ENCODE data around the gene OR6N1.

The OR6N1 gene

DNA sequence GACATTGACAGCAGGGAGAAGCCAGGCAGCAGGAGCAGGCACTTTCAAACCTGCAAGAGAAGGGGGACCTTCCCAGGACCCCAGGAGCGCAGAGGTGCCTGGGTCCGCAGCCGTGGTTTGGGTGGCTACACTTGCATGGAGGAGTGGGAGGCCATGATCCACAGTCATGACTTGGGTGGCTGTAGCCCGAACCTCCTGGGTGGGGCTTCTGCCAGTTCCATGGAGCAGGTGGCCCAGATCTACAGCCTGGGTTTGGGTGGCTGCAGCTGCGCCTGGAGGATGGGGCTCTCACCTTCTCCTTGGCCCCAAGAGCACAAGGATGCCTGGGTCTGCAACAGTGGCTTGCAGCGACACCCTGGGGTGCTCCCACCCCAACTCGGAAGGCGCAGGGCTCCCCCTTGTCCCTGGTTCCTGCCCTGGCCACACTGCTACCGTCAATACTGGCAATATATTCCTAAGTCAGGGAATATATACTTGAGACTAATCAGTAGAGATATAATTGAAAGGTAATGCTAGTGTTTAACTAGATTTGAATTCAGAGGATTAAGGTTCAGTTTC, 19.8 kb downstream of the OR6N1 start:
- Histone ChIP-seq H3K36me3 (ENCODE audit: insufficient read depth) (no peaks in the 10 kb centered on the region), H3K27me3 (ENCODE audit: insufficient read depth, low read depth) (no peaks in the 10 kb centered on the region), H3K27ac (no peak overlapping the region), H3K4me3 (IDR thresholded peaks at IDR 0.05; ENCODE audit: insufficient read depth, low read depth, low read length) (no peak overlapping the region), H3K4me1 (ENCODE audit: low read depth, poor library complexity, severe bottlenecking) (no peaks in the 10 kb centered on the region), H3K4me2 (no peak overlapping the region), H2AFZ (ENCODE audit: low read depth) (no peak overlapping the region), H4K20me1 (ENCODE audit: insufficient read depth) (no peaks in the 10 kb centered on the region), H3K79me2 (ENCODE audit: insufficient read depth, low read depth) (no peaks in the 10 kb centered on the region), H3K9ac (no peak overlapping the region)
- TF ChIP-seq, protein P1, sequence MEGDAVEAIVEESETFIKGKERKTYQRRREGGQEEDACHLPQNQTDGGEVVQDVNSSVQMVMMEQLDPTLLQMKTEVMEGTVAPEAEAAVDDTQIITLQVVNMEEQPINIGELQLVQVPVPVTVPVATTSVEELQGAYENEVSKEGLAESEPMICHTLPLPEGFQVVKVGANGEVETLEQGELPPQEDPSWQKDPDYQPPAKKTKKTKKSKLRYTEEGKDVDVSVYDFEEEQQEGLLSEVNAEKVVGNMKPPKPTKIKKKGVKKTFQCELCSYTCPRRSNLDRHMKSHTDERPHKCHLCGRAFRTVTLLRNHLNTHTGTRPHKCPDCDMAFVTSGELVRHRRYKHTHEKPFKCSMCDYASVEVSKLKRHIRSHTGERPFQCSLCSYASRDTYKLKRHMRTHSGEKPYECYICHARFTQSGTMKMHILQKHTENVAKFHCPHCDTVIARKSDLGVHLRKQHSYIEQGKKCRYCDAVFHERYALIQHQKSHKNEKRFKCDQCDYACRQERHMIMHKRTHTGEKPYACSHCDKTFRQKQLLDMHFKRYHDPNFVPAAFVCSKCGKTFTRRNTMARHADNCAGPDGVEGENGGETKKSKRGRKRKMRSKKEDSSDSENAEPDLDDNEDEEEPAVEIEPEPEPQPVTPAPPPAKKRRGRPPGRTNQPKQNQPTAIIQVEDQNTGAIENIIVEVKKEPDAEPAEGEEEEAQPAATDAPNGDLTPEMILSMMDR (conservative IDR thresholded peaks at IDR 0.05; ENCODE audit: low read depth, low read length), result no peak

DNA sequence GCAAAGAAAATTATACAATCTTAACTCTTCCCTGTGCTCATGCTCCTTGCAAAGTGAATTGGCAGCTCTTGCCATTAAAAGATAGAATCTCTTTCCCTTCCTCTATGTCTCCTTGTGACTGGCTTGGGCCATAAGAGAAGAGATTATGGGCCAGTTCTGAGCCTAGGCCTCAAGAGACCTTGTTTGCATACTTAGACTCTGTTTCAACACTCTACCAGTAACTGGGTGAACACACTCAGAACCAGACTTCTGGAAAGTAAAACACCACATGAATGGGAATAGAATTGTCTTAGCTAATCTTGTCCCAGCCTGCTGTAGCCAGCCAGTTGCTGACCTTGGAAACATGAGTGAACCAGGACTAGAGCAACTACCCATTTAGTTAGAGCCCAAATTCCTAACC, 36.1 kb downstream of the OR6N1 start:
- no peak overlapping the region for H3K9ac ChIP-seq
- no peaks in the 10 kb centered on the region for H3K27me3 ChIP-seq (ENCODE audit: insufficient read depth, low read depth)
- TF ChIP-seq, protein P1 (conservative IDR thresholded peaks at IDR 0.05; ENCODE audit: low read depth, low read length), result no peak
- H4K20me1 ChIP-seq (ENCODE audit: insufficient read depth), result no peaks in the 10 kb centered on the region
- H3K4me1 ChIP-seq (ENCODE audit: low read depth, poor library complexity, severe bottlenecking), result no peaks in the 10 kb centered on the region
- H2AFZ ChIP-seq (ENCODE audit: low read depth), result no peak overlapping the region
- no peaks in the 10 kb centered on the region for H3K36me3 ChIP-seq (ENCODE audit: insufficient read depth)
- no peak overlapping the region for H3K4me2 ChIP-seq
- no peaks in the 10 kb centered on the region for H3K79me2 ChIP-seq (ENCODE audit: insufficient read depth, low read depth)
- H3K27ac ChIP-seq, result no peak overlapping the region
- no peak overlapping the region for H3K4me3 ChIP-seq (IDR thresholded peaks at IDR 0.05; ENCODE audit: insufficient read depth, low read depth, low read length)

DNA sequence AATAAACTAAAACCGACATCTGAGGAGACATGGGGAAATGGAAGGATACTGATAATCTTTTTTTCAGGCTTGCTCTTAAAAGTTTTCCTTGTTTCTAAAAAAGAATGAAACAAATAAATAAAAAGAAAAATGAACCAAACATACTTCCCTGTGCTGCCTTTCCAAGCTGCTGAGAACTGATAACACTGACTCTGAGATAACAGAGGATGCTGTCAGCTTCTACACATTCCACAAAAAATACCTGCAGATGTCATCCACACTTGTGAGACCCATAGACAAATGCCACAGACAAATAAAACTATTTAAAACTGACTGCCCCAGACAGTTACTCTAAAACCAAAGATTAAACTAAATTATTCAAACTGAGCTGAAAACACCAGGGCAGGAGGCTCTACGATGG, 39.5 kb downstream of the OR6N1 start:
- Histone ChIP-seq H3K27me3 (ENCODE audit: insufficient read depth, low read depth) (no peaks in the 10 kb centered on the region), H3K4me2 (no peak overlapping the region), H3K27ac (no peak overlapping the region), H3K4me1 (ENCODE audit: low read depth, poor library complexity, severe bottlenecking) (peaks cover 5% of the 10 kb centered on the region), H3K4me3 (IDR thresholded peaks at IDR 0.05; ENCODE audit: insufficient read depth, low read depth, low read length) (no peak overlapping the region), H3K79me2 (ENCODE audit: insufficient read depth, low read depth) (no peaks in the 10 kb centered on the region), H4K20me1 (ENCODE audit: insufficient read depth) (no peaks in the 10 kb centered on the region), H3K36me3 (ENCODE audit: insufficient read depth) (no peaks in the 10 kb centered on the region), H2AFZ (ENCODE audit: low read depth) (no peak overlapping the region), H3K9ac (no peak overlapping the region)
- TF ChIP-seq, protein P1 (conservative IDR thresholded peaks at IDR 0.05; ENCODE audit: low read depth, low read length), result no peak

DNA sequence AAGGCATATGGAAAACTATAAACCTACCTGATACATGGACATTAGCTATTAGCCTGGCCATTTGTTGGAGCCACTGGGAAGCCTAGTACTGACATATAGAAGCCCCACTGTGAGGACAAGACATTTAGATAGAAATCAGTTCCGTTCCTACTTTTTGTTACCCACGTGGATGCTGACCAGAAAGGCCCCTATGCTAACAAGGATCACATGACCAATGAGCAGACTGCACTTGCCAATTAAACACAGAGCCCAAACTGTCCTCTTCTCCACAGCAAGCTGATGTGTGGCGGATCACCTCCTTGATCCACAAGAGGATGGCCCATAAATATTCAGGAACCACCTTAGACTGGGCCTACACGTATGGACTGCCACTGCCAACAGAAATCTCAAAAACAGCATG, 40.3 kb downstream of the OR6N1 start:
- Histone ChIP-seq H3K27me3 (ENCODE audit: insufficient read depth, low read depth) (no peaks in the 10 kb centered on the region), H2AFZ (ENCODE audit: low read depth) (no peak overlapping the region), H3K36me3 (ENCODE audit: insufficient read depth) (no peaks in the 10 kb centered on the region), H3K79me2 (ENCODE audit: insufficient read depth, low read depth) (no peaks in the 10 kb centered on the region), H3K4me2 (no peak overlapping the region), H3K27ac (no peak overlapping the region), H3K4me3 (IDR thresholded peaks at IDR 0.05; ENCODE audit: insufficient read depth, low read depth, low read length) (no peak overlapping the region), H4K20me1 (ENCODE audit: insufficient read depth) (no peaks in the 10 kb centered on the region), H3K4me1 (ENCODE audit: low read depth, poor library complexity, severe bottlenecking) (peaks cover 5% of the 10 kb centered on the region), H3K9ac (no peak overlapping the region)
- TF ChIP-seq, protein P1 (conservative IDR thresholded peaks at IDR 0.05; ENCODE audit: low read depth, low read length), result no peak

All from KMS-11 (cell line).